GM12878 (cell line): ENCODE data around the gene PSMB9. TPM values are rescaled to one million over a fixed set of nuclear protein-coding genes. Genes with fewer than 3 reads are reported as not detected.

Experiments
- EP300 ChIP-seq, 2 experiments: fragments of 150-350 bp in 1 of 2; IDR thresholded peaks; 2 replicates each; pipeline ENCODE4 v1.6.1; 2011 to 2012; ENCODE audit warnings: low read depth in 2 of 2, low read length in 2 of 2, borderline replicate concordance in 1 of 2, improper control_type of control experiment in 1 of 2, inconsistent platforms in 1 of 2; ENCODE audit not compliant: control insufficient read depth in 1 of 2
- FOXM1 ChIP-seq: IDR thresholded peaks from 2 replicates; pipeline ENCODE4 v1.6.1; 2012; ENCODE audit warnings: low read depth, mild to moderate bottlenecking, inconsistent platforms, low read length, moderate library complexity
- IRF5 ChIP-seq: fragments of 450-650 bp; IDR thresholded peaks from 2 replicates; pipeline ENCODE4 v1.6.1; 2017; ENCODE audit warnings: borderline replicate concordance
- PAX5 ChIP-seq: IDR thresholded peaks from 2 replicates; pipeline ENCODE4 v1.6.1; 2011; ENCODE audit warnings: low read depth, low read length, borderline replicate concordance
- POU2F2 ChIP-seq: IDR thresholded peaks from 3 replicates; pipeline ENCODE4 v1.6.1; 2011; ENCODE audit warnings: low read depth, mild to moderate bottlenecking, low read length, borderline replicate concordance
- RCOR1 ChIP-seq: conservative IDR thresholded peaks from 2 replicates; pipeline ENCODE4 v1.6.1; 2012; ENCODE audit warnings: low read depth, low read length, improper control_type of control experiment
- USF1 ChIP-seq: IDR thresholded peaks from 2 replicates; pipeline ENCODE4 v1.6.1; 2011; ENCODE audit warnings: borderline replicate concordance, low read depth, mild to moderate bottlenecking, moderate library complexity, mixed read lengths, low read length; ENCODE audit not compliant: insufficient read depth; ENCODE audit errors: extremely low read length
- polyA plus RNA-seq, 11 experiments: library from polyadenylated mRNA; depleted of rRNA in 4 of 11; unstranded in 6 of 11; stranded (reverse) in 5 of 11; fragments of >200 nt; fragmentation: Nextera tagmentation in 4 of 11; fragmentation: Illumina TruSeq in 1 of 11; extraction: Ambion mirVana in 4 of 11; extraction: Trizol in 1 of 11; gene quantifications; 1 replicate in 1 of 11; 2 replicates in 10 of 11; pipeline versions ENCODE4 v1.2.1 to v1.2.3, GENCODE V29; 2011 to 2016; ENCODE audit warnings: inconsistent platforms in 2 of 11, missing spikeins in 2 of 11, low read depth in 1 of 11
- total RNA-seq, 4 experiments: library from RNA; depleted of rRNA in 3 of 4; stranded (reverse); fragments of >200 nt in 3 of 4; fragmentation: Illumina TruSeq in 1 of 4; extraction: Trizol in 1 of 4; gene quantifications; 2 replicates each; pipeline versions ENCODE4 v1.2.1 to v1.2.3, GENCODE V29; 2013 to 2021
- TF ChIP-seq, protein P1 (sequence below): IDR thresholded peaks from 2 replicates; pipeline ENCODE4 v1.6.1; 2012; ENCODE audit warnings: improper control_type of control experiment, low read depth, low read length; ENCODE audit not compliant: insufficient replicate concordance
- TF ChIP-seq, protein P2 (sequence below): fragments of 450-650 bp; IDR thresholded peaks from 2 replicates; pipeline ENCODE4 v1.6.1; 2017; ENCODE audit warnings: antibody characterized with exemption, mild to moderate bottlenecking, moderate library complexity
- TF ChIP-seq, protein P3 (sequence below): fragments of 450-650 bp; formaldehyde crosslinking; IDR thresholded peaks from 2 replicates; pipeline ENCODE4 v1.4.0; 2022; ENCODE audit warnings: mild to moderate bottlenecking, moderate library complexity

The PSMB9 gene
- total and polyA plus RNA-seq, 10 of the 15 experiments (the other 5 are each of a cell fraction or from before 2014, with no cell fraction given): 167 to 517 (median 275) TPM

- TF ChIP-seq, protein P1, sequence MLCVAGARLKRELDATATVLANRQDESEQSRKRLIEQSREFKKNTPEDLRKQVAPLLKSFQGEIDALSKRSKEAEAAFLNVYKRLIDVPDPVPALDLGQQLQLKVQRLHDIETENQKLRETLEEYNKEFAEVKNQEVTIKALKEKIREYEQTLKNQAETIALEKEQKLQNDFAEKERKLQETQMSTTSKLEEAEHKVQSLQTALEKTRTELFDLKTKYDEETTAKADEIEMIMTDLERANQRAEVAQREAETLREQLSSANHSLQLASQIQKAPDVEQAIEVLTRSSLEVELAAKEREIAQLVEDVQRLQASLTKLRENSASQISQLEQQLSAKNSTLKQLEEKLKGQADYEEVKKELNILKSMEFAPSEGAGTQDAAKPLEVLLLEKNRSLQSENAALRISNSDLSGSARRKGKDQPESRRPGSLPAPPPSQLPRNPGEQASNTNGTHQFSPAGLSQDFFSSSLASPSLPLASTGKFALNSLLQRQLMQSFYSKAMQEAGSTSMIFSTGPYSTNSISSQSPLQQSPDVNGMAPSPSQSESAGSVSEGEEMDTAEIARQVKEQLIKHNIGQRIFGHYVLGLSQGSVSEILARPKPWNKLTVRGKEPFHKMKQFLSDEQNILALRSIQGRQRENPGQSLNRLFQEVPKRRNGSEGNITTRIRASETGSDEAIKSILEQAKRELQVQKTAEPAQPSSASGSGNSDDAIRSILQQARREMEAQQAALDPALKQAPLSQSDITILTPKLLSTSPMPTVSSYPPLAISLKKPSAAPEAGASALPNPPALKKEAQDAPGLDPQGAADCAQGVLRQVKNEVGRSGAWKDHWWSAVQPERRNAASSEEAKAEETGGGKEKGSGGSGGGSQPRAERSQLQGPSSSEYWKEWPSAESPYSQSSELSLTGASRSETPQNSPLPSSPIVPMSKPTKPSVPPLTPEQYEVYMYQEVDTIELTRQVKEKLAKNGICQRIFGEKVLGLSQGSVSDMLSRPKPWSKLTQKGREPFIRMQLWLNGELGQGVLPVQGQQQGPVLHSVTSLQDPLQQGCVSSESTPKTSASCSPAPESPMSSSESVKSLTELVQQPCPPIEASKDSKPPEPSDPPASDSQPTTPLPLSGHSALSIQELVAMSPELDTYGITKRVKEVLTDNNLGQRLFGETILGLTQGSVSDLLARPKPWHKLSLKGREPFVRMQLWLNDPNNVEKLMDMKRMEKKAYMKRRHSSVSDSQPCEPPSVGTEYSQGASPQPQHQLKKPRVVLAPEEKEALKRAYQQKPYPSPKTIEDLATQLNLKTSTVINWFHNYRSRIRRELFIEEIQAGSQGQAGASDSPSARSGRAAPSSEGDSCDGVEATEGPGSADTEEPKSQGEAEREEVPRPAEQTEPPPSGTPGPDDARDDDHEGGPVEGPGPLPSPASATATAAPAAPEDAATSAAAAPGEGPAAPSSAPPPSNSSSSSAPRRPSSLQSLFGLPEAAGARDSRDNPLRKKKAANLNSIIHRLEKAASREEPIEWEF: no peak
- TF ChIP-seq, protein P2, sequence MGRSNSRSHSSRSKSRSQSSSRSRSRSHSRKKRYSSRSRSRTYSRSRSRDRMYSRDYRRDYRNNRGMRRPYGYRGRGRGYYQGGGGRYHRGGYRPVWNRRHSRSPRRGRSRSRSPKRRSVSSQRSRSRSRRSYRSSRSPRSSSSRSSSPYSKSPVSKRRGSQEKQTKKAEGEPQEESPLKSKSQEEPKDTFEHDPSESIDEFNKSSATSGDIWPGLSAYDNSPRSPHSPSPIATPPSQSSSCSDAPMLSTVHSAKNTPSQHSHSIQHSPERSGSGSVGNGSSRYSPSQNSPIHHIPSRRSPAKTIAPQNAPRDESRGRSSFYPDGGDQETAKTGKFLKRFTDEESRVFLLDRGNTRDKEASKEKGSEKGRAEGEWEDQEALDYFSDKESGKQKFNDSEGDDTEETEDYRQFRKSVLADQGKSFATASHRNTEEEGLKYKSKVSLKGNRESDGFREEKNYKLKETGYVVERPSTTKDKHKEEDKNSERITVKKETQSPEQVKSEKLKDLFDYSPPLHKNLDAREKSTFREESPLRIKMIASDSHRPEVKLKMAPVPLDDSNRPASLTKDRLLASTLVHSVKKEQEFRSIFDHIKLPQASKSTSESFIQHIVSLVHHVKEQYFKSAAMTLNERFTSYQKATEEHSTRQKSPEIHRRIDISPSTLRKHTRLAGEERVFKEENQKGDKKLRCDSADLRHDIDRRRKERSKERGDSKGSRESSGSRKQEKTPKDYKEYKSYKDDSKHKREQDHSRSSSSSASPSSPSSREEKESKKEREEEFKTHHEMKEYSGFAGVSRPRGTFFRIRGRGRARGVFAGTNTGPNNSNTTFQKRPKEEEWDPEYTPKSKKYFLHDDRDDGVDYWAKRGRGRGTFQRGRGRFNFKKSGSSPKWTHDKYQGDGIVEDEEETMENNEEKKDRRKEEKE: no peak
- no peak for TF ChIP-seq EP300 (IDR thresholded peaks at IDR 0.05; ENCODE audit: borderline replicate concordance in 1 of 2, control insufficient read depth in 1 of 2, low read depth in 2 of 2, low read length in 2 of 2)
- TF ChIP-seq RCOR1: no peak; the same call in 1 of the 2 replicates
- TF ChIP-seq POU2F2: 0 out of 3 replicates have a peak, but pooled peaks have one; percentile 46
- no peak for TF ChIP-seq USF1
- TF ChIP-seq, protein P3, sequence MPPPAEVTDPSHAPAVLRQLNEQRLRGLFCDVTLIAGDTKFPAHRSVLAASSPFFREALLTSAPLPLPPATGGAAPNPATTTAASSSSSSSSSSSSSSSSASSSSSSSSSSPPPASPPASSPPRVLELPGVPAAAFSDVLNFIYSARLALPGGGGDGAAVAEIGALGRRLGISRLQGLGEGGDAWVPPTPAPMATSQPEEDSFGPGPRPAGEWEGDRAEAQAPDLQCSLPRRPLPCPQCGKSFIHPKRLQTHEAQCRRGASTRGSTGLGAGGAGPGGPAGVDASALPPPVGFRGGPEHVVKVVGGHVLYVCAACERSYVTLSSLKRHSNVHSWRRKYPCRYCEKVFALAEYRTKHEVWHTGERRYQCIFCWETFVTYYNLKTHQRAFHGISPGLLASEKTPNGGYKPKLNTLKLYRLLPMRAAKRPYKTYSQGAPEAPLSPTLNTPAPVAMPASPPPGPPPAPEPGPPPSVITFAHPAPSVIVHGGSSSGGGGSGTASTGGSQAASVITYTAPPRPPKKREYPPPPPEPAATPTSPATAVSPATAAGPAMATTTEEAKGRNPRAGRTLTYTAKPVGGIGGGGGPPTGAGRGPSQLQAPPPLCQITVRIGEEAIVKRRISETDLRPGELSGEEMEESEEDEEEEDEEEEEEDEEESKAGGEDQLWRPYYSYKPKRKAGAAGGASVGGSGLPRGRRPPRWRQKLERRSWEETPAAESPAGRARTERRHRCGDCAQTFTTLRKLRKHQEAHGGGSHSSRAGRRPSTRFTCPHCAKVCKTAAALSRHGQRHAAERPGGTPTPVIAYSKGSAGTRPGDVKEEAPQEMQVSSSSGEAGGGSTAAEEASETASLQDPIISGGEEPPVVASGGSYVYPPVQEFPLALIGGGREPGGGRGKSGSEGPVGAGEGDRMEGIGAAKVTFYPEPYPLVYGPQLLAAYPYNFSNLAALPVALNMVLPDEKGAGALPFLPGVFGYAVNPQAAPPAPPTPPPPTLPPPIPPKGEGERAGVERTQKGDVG (CRISPR knock-in tag): no peak
- TF ChIP-seq FOXM1: no peak
- TF ChIP-seq PAX5: peak; percentile 41; the same call in 1 of the 2 replicates
- no peak for TF ChIP-seq IRF5
These were observed 8.6 kb upstream of the PSMB9 start (continued) for GRCh38 chr6:32845384-32845884.
